Heart left ventricle (tissue), 13 donors: ENCODE measurements around the gene SV2B.

Source experiments
- CTCF ChIP-seq, 12 donors: fragments of 200-600 bp; sonication (generic) in 4 of 12; IDR thresholded peaks; one replicate each; pipeline versions ENCODE4 v1.5.0 to v1.8.0; 2018 to 2022; ENCODE audit warnings: antibody characterized with exemption in 12 of 12, mild to moderate bottlenecking in 5 of 12
- POLR2A ChIP-seq, 2 donors: fragments of 450-650 bp; IDR thresholded peaks; one replicate each; pipeline ENCODE4 v1.6.1; 2017; ENCODE audit warnings: antibody characterized with exemption in 2 of 2, mild to moderate bottlenecking in 2 of 2, moderate library complexity in 2 of 2
- donor health status: ischemic (EF 13 %, LVEDD 7.1; RV severe dilation, severe dysfunction).
- donor health status: DM: no; HTN: yes; CAD: no.
- donor health status: DM: no; HTN: no; CAD: no.
- donor health status: ischemic (EF 25% LVEDD 6.9; RV normal size, moderate dysfunction).
- donor health status: ischemic (EF 25% LVEDD 5.7; RV mildly dilated, moderate dysfunction).
- donor health status: ischemic (EF 35%, LVEDD 5.7; RV mildly dilated, moderate dysfunction).
- donor health status: nonischemic (EF 11% LVEDD 7.7; RV severe dilation, severe dysfunction).
- donor health status: DM: yes; HTN: yes; CAD: no.
- donor health status: PGD.
- donor health status: ischemic (EF 29% LVEDD 5.4; RV normal size, mild dysfunction).
- donor health status: nonischemic (EF 23%, LVEDD 6.1; RV moderate dilation, normal function).

- TF ChIP-seq CTCF (IDR thresholded peaks at IDR 0.05): no peak
- no peak for TF ChIP-seq POLR2A (IDR thresholded peaks at IDR 0.05)
These were observed 245.7 kb downstream of the SV2B start for GRCh38 chr15:91345736-91346135.
